GM21723 (cell line): ENCODE data around the gene CYTH3.
"Not testable (repeated sequence)": the region's sequence is repeated elsewhere in the genome, so short reads cannot be mapped to it uniquely, and the experiment has no call there.

Experiments used
- ATAC-seq: cut with Tn5 transposase; IDR thresholded peaks from one replicate; pipeline ENCODE4 v1.9.1; 2021; ENCODE audit warnings: mild to moderate bottlenecking, moderate library complexity; ENCODE audit not compliant: unreplicated experiment

CYTH3 gene, protein sequence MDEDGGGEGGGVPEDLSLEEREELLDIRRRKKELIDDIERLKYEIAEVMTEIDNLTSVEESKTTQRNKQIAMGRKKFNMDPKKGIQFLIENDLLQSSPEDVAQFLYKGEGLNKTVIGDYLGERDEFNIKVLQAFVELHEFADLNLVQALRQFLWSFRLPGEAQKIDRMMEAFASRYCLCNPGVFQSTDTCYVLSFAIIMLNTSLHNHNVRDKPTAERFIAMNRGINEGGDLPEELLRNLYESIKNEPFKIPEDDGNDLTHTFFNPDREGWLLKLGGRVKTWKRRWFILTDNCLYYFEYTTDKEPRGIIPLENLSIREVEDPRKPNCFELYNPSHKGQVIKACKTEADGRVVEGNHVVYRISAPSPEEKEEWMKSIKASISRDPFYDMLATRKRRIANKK

DNA sequence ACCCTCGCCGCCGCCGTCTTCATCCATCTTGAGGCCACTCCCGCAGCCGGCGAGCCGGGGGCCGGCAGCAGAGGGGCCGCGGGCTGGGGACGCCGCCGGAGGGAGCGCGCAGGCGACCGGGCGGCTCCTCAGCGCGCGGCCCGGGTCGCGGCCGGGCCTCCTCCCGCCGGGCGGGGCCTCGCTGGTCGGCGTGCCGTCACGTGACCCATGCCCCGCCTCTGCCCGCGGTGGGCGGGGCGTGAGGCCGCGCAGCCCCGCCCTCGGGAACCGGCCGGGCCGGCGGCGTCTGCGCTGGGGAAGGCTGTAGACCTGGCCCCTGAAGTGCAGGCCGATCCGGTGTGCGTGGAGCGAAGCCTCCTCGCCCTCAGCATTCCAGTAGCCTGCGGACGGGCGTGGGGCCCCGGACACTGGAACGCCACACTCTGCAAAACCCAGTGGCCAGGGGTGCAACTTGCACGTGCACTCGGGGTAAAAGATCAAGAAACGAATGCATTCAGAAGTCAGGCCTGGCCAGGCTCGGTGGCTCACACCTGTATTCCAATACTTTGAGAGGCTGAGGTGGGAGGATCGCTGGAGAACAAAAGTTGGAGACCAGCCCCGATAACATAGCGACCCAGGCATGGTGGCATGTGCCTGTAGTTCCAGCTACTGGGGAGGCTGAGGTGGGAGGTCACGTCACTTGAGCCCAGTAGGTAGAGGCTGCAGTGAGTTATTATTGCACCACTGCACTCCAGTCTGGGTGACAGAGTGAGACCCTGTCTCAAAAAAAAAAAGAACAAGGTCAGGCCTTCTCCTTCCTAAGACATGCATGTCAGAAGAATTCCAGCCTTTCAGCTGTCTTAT, at the start of gene CYTH3:
TSS of gene CYTH3 (minus strand) at position 144 of the 843 bp plus-strand sequence. CDS start at position 27, 117 bp downstream.
- ATAC-seq: peak; percentile 83

DNA sequence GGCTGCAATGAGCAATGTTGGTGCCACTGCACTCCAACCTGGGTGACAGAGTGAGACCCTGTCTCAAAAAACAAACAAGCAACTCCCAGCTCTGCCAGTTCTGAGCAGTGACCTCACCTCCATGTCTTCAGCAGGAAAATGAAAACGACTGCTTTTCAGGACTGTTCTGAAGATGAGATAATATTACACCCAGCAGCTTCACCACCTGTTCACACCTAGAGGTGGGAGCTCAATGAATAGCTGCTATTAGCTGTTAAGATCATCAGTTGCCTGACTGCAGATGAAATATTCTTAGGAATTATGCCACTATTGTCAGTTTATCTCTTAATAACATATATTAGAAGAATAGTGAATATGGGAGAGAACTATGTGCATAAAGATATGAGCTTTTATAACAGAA, 48.4 kb upstream of the CYTH3 start:
- ATAC-seq: no peak

DNA sequence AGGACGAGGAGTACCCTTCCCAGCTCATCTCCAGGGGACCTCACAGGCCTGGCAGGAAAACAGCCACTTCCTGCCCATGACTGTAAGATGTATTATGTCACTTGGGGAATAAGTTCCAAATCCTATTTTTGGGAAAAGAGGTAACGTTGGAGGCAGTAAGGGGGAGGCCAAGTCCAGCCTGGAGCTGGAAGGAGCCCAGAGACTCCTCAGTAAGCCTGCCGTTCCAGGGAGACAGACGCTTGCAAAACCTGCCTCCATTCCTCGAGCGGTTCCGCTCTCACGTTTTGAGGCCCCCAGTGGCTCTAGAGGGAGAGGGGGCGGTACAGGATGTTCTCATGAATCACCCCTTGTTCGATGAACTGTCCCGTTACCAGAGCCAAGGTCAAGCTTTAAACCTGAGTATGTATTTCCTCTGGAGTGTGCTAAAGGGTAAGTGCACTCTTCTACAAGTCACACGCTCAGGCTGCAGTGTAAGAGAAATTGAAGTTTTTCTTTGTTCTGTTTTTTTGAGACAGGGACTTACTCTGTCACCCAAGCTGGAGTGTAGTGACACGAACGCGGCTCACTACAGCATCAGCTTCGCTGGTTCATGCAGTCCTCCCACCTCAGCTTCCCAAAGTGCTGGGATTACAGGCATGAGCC, 45.5 kb upstream of the CYTH3 start:
- ATAC-seq: no peak

- ATAC-seq: no peak
Measured at GRCh38 chr7:6316226-6316625, 43.8 kb upstream of the CYTH3 start.

DNA sequence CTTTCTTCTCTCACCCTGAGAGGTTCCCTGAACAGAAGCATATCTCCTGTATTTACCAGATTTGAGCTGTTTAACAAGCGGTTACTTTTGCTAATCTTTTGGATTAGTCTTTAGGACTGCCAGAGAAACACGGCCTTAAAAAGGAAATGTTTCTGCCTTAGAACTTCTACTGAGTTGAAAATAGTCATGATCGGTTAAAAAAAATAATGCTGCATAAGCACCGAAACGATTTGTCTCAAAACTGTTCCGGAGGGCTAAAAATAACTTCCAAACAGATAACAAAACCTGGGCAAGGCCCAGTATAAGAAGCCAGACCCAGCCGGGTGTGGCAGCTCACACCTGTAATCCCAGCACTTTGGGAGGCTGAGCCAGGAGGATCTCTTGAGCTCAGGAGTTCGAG, 43.3 kb upstream of the CYTH3 start:
- ATAC-seq: no peak

- no peak for ATAC-seq
Measured at GRCh38 chr7:6310271-6310993, 38.0 kb upstream of the CYTH3 start.

- no peak for ATAC-seq
Measured at GRCh38 chr7:6307762-6308161, 35.3 kb upstream of the CYTH3 start.

GRCh38 chr7:6306471-6306870, 34.0 kb upstream of the CYTH3 start:
- no peak for ATAC-seq

- no peak for ATAC-seq
Measured at GRCh38 chr7:6305330-6305729, 32.9 kb upstream of the CYTH3 start.

DNA sequence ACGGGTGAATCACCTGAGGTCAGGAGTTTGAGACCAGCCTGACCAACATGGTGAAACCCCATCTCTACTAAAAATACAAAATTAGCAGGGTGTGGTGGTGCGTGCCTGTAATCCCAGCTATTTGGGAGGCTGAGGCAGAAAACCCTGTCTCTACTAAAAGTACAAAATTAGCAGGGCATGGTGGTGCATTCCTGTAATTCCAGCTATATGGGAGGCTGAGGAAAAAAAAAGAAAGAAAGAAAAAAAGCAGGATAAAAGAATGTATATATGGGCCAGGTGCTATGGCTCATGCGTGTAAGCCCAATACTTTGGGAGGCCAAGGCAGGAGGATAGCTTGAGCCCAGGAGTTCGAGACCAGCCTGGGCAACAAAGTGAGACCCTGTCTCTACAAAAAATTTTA, 29.0 kb upstream of the CYTH3 start:
- ATAC-seq: not testable (repeated sequence)

DNA sequence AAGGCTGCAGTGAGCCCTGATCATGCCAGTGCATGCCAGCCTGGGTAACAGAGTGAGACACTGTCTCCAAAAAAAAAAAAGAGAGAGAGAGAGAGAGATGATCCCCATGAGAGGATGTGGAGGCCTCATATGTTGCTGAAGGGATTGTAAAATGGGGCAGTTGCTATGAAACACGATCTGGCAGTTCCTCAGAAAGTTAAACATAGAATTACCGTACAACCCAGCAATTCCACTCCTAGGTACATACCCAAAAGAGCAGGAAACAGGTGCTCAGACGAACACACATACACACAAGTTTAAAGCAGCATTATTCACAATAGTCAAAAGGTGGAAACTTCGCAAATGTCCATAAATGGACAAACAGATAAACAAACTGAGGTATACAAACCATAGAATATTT, 27.4 kb upstream of the CYTH3 start:
- ATAC-seq: no peak

- ATAC-seq: no peak
Measured at GRCh38 chr7:6294839-6295238, 22.4 kb upstream of the CYTH3 start.

- ATAC-seq: no peak
Measured at GRCh38 chr7:6293202-6293601, 20.8 kb upstream of the CYTH3 start.

DNA sequence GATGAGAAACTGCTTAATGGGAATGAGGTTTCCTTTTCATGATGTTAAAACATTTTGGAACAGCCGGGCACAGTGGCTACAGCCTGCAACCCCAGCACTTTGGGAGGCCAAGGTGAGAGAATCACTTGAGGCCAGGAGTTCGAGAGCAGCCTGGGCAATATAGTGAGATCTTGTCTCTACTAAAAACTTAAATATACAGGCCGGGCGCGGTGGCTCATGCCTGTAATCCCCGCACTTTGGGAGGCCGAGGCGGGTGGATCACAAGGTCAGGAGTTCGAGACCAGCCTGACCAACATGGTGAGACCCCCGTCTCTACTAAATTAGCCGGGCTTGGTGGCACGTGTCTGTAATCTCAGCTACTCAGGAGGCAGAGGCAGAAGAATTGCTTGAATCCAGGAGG, 19.5 kb upstream of the CYTH3 start:
- not testable (repeated sequence) for ATAC-seq

GRCh38 chr7:6291531-6291930, 19.1 kb upstream of the CYTH3 start:
- ATAC-seq: no peak

GRCh38 chr7:6290319-6290741, 17.9 kb upstream of the CYTH3 start:
- ATAC-seq: no peak

DNA sequence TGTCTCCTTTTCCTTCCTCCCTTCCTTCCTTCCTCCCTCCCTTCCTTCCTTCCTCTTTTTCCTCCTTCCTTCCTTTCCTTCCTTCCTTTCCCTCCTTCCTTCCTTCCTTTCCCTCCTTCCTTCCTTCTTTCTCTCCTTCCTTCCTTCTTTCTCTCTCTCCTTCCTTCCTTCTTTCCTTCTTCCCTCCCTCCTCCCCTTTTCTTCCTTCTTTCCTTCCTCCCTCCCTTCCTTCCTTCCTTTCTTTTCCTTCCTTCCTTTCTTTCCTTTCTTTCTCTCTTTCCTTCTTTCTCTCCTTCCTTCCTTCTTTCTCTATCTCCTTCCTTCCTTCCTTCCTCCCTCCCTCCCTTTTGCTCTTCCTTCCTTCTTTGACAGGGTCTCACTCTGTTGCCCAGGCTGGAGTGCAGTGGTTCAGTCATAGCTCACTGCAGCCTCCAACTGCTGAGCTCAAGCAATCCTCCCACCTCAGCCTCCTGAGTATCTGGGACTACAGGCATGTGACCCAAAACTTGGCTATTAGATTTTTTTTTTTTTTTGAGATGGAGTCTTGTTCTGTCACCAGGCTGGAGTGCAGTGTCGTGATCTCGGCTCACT, 15.9 kb upstream of the CYTH3 start:
- no peak for ATAC-seq

- no peak for ATAC-seq
Measured at GRCh38 chr7:6286486-6286885, 14.1 kb upstream of the CYTH3 start.

GRCh38 chr7:6284461-6285360, 12.3 kb upstream of the CYTH3 start:
- ATAC-seq: no peak

GRCh38 chr7:6284055-6284400, 11.6 kb upstream of the CYTH3 start:
- no peak for ATAC-seq
